GM03348 (cell line): ENCODE data around the gene COMT.
"Not testable (repeated sequence)": the region's sequence is repeated elsewhere in the genome, so short reads cannot be mapped to it uniquely, and the experiment has no call there.

Experiments used
- DNase-seq: peaks from one replicate; pipeline ENCODE4 v3.0.0; 2012; ENCODE audit warnings: low spot score

COMT gene

GRCh38 chr22:19941365-19942082 is at the start of gene COMT, which contains the start of gene TXNRD2:
Gene COMT, plus strand, starts transcription at chr22:19941772. Its CDS starts 20,755 bp downstream, at chr22:19962527.
Gene TXNRD2, minus strand, starts transcription at chr22:19941818. Its CDS starts 15 bp downstream, at chr22:19941803.
- DNase-seq: peak; percentile 94

- DNase-seq: no peak
Measured at GRCh38 chr22:19892257-19892879, 49.2 kb upstream of the COMT start.

DNA sequence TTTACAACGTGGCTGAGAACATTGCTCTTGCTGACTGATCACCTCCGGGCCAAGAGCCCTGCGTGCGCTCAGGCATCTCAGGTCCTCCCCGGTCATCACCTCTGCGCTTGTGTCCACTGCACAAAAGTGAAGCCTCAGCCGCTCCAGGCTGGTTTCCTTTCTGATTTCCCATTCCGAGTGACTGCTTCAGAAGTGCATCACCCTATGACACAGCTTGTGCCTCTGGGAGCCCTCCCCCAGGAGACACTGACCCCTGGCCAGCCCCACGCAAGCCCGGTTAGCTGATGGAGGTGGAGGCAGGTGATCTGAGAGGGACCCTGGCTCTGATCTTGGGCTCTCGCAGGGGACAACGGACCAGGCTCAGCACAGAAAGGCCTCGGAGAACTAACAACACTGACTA is 48.6 kb upstream of the COMT start:
- no peak for DNase-seq

GRCh38 chr22:19893363-19893762 is 48.2 kb upstream of the COMT start:
- DNase-seq: no peak

- no peak for DNase-seq
Measured at GRCh38 chr22:19895160-19895849, 46.3 kb upstream of the COMT start.

GRCh38 chr22:19896665-19897355 is 44.8 kb upstream of the COMT start:
- no peak for DNase-seq

GRCh38 chr22:19897726-19898125 is 43.8 kb upstream of the COMT start:
- DNase-seq: no peak

DNA sequence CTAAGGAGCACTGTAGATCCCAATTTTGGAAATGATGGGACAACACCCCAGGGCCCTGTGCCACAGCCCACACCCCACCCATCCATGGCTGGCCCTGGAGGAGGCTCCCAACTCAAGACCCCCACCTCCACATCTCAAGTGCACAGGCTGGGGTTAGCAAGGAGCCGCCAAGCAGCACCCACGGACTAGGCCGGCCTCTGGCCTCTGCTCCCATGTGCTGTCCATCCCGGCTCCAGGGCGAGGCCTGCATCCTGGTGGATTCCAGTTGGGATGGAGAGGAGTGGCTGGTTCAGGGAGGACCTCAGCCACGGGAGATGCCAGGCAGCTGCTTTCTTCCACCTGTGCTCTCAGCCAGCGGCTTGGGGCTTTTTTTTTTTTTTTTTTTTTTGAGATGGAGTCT is 43.4 kb upstream of the COMT start:
- DNase-seq: no peak

DNA sequence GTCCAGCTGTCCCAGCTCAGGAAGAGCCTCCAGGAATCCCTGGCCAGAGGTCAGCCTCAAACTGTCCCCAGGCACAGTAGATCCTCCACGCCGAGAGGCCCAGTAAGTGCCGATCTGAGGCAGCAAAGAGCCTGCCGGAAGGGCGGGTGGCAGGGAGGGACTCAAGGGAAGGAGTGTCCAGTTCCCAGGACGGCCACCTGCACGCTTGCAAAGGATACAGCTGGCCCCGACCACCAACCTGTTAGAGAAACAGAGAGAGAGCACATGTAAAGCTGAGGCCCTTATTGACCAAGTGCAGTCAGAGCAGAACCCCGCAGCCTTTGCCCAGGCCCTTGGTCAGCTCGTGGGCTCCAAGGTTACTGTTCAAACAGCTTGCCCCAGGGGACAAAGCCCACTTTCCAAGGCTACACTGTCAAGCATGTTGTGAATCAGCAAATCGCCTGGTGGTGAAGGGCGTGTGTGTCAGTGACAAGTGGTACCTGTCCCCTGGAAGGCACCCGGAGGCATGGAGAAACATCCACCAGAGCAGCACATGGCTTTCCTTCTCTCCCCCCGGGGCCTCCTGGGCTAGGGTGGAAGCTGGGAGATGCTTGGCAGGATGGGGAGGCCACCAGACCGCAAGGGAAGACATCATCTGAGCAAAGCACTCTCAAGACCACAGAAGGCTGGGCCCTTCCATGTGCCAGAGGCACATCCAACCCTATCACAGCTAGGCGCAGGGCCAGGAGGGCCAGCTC is 42.6 kb upstream of the COMT start:
- no peak for DNase-seq

GRCh38 chr22:19900707-19901436 is 40.7 kb upstream of the COMT start:
- DNase-seq: no peak

DNA sequence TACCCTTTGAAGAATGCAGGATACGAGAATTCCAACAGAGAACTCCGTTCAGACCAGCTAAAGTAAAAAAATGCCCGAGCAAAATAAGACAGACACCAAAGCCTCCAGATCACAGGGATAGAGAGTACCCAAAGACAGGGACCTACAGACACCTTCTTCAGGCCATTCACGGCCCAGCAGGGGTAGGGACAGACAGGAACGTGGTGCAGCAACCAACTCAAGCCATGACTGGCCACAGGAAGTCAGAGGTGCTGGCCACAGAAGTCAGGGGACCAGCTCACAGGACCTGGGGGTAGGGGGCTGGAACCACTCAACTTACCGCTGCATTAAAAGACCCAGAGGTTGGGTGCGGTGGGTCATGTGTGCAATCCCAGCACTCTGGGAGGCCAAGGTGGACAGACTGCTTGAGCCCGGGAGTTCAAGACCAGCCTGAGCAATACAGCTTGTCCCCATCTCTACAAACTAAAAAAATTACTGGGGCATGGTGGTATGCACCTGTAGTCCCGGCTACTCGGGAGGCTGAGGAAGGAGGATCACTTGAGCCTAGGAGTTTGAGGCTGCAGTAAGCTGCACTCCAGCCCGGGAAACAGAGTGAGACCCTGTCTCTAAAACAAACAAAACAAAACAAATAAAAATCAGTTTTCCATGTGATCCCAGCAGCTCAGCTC is 39.9 kb upstream of the COMT start:
- no peak for DNase-seq

DNA sequence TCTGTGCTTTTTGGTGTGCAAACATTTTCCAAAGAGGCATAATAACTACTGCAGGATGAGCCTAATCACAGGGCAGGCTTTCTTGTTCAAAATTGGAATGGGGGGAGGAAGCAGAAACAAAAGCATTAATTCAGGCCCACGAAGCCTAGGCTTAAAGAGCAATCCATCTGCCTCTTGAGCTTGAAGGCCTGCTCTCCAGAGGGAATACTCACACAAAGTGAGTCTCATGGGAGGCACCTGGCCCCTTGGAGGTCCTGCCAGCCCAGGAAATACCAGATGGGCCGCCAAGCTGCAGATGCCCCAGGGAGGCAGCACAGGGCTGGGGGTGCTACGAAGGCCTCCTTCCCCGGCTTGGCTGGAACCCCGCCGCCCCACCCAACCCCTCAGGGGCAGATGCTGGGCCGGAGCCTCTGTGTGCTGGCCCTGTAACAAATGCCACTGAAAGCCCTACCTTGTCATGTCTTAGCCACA is 39.3 kb upstream of the COMT start:
- DNase-seq: no peak

DNA sequence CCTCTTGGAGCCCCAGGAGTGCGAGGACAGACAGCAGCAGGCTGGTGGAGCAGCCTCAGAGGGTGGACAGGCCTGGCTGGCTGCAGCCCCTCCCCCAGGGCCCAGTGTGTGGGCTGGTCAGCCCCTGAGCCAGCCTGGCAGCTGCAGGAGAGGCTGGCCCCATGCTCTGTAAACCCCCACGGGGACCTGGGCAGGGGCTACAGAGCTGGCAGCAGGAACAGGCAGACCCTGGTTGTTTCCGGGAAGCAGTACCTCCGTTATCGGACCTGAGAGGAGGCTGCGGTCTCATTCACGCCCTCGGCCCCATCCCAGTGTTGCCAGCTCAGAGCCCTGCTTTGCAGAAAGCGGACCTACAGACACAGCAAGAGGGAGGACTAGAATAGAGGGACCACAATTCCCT is 38.5 kb upstream of the COMT start:
- DNase-seq: no peak

- DNase-seq: no peak
Measured at GRCh38 chr22:19903513-19903912, 38.1 kb upstream of the COMT start.

DNA sequence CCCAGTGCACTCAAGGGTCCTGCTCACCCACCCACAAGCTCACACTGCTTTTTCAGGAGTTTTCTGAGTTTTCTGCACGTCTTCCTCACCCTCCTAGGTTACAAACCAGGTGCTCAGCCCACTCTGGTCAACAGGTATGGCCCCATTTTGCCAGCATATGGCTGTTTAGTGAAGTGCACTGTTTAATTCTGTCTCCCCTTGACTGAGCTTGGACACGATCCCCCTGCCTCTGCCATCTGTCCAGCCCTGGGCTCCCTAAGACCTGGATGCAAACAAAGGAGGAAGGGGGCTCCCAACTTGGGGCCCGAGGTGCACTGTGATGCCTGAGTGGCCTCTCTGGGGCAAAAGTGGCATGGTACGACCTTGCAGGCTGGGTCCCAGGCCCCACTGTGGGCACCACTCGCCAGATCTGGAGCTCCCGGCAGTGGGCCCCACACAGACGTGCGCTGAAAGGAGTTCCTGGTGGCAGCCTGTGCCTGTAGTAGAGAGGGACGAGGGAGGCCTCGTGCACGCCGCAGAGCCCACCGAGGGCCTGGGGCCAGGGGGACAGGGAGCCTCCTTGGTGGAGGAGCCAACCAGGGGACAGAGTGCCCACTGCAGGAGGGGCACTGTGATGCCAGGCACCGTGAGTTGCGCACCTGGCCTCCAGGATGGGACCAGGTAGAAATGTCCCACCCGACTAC is 37.3 kb upstream of the COMT start:
- no peak for DNase-seq

- DNase-seq: no peak
Measured at GRCh38 chr22:19904935-19905334, 36.6 kb upstream of the COMT start.

- no peak for DNase-seq
Measured at GRCh38 chr22:19905347-19906276, 36.0 kb upstream of the COMT start.

DNA sequence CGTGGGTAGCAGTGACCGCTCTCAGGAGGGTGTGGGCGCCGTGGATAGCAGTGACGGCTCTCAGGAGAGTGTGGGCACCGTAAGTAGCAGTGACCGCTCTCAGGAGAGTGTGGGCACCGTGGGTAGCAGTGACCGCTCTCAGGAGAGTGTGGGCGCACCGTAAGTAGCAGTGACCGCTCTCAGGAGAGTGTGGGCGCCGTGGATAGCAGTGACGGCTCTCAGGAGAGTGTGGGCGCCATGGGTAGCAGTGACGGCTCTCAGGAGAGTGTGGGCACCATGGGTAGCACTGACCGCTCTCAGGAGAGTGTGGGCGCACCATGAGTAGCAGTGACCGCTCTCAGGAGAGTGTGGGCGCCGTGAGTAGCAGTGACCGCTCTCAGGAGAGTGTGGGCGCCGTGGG is 34.7 kb upstream of the COMT start:
- DNase-seq: not testable (repeated sequence)

DNA sequence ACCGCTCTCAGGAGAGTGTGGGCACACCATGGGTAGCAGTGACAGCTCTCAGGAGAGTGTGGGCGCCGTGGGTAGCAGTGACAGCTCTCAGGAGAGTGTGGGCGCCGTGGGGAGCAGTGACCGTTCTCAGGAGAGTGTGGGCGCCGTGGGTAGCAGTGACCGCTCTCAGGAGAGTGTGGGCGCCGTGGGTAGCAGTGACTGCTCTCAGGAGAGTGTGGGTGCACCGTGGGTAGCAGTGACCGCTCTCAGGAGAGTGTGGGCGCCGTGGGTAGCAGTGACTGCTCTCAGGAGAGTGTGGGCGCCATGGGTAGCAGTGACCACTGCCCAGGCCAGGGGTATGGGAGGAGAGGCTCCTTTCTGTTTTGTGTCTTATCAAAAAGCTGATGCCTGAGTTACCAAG is 33.7 kb upstream of the COMT start:
- not testable (repeated sequence) for DNase-seq
